GM18873 (cell line): ENCODE results near the gene DCK.

Experiments
- ATAC-seq: cut with Tn5 transposase; IDR thresholded peaks from one replicate; pipeline ENCODE4 v1.9.1; 2021; ENCODE audit warnings: mild to moderate bottlenecking, moderate library complexity, moderate number of reproducible peaks; ENCODE audit not compliant: unreplicated experiment, low FRiP score

The DCK gene

GRCh38 chr4:70993181-70994068, at the start of gene DCK:
Gene DCK (plus strand): TSS chr4:70993649. CDS start chr4:70993836, 187 bp downstream.
- peak; percentile 77 for ATAC-seq

- no peak for ATAC-seq
These were observed 48.4 kb upstream of the DCK start for GRCh38 chr4:70945046-70945445.

GRCh38 chr4:70945452-70946055, 47.9 kb upstream of the DCK start:
- no peak for ATAC-seq

- ATAC-seq, result no peak
These were observed 46.5 kb upstream of the DCK start for GRCh38 chr4:70946939-70947338.

- peak; percentile 52 for ATAC-seq
These were observed 44.7 kb upstream of the DCK start for GRCh38 chr4:70948665-70949260.

GRCh38 chr4:70954032-70954431, 39.4 kb upstream of the DCK start:
- no peak for ATAC-seq

GRCh38 chr4:70956549-70957210, 36.8 kb upstream of the DCK start:
- ATAC-seq, result no peak

- no peak for ATAC-seq
These were observed 34.8 kb upstream of the DCK start for GRCh38 chr4:70958681-70959080.

GRCh38 chr4:70969076-70969475, 24.4 kb upstream of the DCK start:
- ATAC-seq, result no peak

- no peak for ATAC-seq
These were observed 17.2 kb upstream of the DCK start for GRCh38 chr4:70976252-70976651.

GRCh38 chr4:70979445-70980008, 13.9 kb upstream of the DCK start:
- no peak for ATAC-seq

GRCh38 chr4:70980196-70980595, 13.3 kb upstream of the DCK start:
- no peak for ATAC-seq

GRCh38 chr4:70984106-70984505, 9.3 kb upstream of the DCK start:
- ATAC-seq, result no peak

GRCh38 chr4:70984589-70984988, 8.9 kb upstream of the DCK start:
- no peak for ATAC-seq

GRCh38 chr4:70991596-70991995, 1.9 kb upstream of the DCK start:
- no peak for ATAC-seq

- ATAC-seq, result no peak
These were observed 1.0 kb upstream of the DCK start for GRCh38 chr4:70992391-70992881.

- no peak for ATAC-seq
These were observed 569 bp downstream of the DCK start for GRCh38 chr4:70994069-70994366.

- peak; percentile 58 for ATAC-seq
These were observed 1.1 kb downstream of the DCK start for GRCh38 chr4:70994387-70995099.

GRCh38 chr4:70996018-70996360, 2.5 kb downstream of the DCK start:
- no peak for ATAC-seq

- ATAC-seq, result no peak
These were observed 3.6 kb downstream of the DCK start for GRCh38 chr4:70997036-70997435.
